NCI-H2171 treated with DMSO at 0.1 percent for 48 hours (cell line): ENCODE results near the gene SCAMP5.

Source experiments
- DNase-seq: peaks from one replicate; lab custom pipeline; 2025; lab: John Stamatoyannopoulos, UW

SCAMP5 gene

DNA sequence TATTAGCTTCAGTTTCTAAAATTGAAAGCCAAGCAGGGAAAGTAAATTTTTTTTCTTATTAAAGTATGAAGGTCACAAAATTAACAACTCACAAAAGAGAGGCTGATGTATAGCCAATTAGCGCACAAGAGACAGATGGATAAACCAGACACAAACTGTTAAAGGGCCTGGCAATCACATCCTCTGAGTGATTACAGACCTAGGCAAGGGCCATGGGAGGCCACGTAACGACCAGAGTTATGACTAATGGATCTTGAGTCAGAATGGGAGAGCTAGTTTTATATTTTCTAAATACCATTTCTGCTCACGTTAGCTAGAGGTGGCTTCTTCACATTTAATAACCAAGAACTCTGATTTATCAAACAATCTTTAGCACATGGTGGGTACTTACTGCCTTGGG lies 17.8 kb upstream of the SCAMP5 start:
- no peak for DNase-seq

DNA sequence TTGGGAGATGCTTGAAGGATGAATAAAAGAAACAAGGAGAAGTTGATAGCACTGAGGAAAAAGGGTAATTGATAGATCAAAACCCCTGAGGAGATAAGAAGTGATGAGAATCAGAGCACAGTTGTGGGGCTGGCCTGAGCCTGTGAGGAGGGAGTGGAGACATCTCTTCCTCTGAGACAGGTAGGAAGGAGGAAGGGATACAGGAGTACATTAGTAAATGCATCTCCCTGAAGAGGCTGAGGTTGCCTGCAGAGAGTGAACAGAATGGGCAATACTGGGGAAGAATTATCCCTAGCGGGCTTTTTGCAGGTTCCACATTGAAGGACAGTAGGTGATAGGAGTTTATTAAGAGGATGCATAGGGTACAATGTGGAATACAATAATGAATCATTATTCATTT lies 17.3 kb upstream of the SCAMP5 start:
- DNase-seq: no peak

DNA sequence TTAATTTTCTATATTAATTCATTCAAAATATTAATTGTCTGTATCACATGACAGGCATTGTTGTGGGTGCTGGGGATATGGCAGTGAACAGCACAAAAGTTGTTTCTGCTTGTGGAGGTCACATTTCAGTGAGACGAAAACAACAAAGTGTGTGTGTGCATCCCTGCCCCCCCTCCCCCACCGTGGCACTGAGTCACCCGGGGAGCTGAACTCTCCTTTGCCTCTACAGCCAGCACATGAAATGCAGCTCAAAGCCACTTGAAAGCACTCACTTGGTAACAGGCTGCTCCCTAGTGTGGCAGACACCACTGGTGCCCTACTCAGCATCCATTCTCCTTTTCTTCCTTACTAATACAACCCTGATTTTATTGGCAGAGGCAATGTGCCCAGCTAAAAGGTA lies 16.9 kb upstream of the SCAMP5 start:
- no peak for DNase-seq

DNA sequence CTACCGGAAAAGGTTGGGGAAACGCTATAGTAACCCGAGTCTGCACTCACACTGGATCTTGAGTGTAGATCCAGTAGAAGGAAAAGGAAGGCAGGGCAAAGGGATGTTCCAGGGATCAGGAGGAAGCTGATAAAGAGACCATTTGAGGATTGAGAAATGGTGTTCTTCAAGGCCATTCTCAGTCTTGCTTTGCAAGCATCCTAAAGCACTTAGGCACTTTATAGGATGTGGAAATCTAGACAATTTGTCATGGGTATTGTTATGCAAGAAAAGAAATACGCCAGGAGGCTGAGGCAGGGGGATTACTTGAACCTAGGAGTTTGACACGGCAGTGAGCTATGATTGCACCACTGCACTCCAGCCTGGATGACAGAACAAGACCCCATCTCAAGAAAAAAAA lies 13.2 kb upstream of the SCAMP5 start:
- DNase-seq: no peak

DNA sequence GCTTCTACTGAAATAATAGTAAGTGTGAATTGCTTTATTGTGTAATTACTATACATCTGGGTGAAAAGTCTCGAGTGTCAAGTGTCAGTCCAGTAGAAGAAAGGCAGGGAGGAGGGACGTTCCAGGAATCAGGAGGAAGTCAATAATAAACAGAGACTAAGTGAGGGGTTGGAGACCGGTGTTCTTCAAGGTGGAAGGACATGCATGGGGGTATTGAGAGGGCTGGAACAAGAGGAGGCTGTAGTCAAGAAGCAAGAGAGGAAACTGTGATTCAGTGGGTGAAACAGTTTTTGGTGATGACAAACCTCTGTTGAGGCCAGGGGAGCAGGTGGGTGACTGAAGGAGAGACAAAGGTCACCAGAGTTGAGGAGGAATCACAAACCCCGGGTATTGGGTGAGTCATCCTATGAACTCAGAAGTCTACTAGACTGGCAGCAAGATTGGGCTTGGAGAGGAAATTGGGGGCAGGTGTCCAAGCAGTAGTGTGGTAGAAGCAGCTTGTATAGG lies 11.6 kb upstream of the SCAMP5 start:
- DNase-seq: no peak

DNA sequence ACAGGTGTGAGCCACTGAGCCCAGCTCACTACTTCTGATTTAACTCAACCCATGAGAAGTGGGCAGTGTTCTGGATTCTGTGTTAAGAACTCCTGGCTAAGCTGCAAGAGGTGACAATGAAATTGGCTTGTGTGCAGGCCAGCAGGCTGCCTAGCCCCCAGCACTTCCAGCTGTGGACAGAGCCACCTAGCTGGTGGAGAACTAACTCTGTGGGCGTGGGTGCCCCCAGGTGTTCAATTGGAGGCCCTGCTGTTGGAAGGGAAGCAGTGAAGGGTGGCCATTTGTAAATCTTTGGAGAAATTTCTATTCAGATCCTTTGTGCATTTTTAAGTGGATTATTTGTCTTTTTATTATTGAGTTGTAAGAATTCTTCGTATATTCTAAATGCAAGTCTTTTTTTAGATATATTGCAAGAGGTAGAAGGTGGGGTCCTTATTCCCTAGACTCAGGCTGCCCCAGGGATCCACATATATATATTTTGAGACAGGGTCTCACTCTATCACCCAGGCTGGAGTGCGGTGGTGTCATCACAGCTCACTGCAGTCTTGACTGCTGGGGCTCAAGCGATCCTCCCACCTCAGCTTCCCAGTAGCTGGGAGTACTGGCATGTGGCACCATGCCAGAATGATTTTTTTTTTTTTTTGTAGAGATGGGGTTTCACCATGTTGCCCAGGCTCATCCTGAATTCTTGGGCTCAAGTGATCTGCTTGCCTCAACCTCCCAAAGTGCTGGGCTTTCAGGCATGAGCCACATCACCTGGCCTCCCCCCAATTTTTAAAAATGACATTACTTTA lies 7.2 kb upstream of the SCAMP5 start:
- peak; percentile 36 for DNase-seq

DNA sequence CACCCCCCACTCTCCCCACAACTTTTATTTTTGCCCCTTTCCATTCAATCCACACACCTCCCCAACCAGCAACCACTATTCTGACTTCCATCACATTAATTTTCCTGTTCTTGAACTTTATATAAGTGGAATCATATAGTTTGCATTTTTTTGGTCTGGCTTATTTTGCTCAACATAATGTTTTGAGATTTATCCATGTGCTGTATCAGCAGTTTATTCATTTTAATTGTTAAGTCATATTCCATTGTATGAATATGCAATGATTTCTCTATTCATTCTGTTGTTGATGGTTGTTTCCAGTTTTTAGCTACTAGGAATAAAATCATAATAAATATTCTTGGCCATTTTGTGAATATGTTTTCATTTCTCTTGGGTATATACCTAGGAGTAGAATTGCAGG lies 5.8 kb upstream of the SCAMP5 start:
- no peak for DNase-seq

DNA sequence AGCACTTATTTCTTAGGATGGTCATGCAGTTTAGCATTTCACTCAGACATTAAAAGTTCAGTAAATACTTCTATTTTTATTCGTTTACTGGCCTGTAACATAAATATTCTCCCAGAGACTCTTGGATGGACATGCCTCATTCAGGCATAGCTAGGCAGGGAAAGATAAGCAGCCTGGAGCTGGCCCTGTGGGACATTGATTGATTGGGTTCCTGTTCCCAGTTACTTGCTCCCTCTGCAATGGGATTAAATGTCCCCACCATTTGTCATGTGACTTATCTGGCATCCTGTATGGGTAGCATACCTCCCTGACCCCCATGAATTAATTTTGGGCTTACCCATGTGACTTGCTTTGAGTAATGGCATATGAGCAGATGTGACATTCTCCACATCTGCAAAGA lies 2.7 kb upstream of the SCAMP5 start:
- DNase-seq: no peak

DNA sequence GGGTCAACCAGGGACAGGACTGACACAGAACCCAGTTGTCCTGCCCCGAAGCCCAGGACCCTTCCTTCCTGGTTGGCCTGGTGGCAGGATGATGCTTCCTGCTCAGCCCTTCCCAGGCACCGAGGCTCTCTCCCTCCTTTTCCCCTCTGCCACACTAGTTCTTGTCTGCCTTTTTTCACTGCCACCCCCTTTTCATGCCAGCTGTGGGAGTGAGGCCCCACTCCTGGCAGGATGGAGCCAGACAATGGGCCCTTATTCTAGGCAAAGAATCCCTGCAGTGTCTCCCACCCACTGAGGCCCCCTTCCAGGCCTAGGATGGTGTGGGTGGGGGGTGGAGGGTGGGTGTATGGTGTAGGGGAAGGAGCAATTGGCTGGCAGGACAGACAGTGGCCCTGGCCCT lies 1.1 kb upstream of the SCAMP5 start:
- no peak for DNase-seq

DNA sequence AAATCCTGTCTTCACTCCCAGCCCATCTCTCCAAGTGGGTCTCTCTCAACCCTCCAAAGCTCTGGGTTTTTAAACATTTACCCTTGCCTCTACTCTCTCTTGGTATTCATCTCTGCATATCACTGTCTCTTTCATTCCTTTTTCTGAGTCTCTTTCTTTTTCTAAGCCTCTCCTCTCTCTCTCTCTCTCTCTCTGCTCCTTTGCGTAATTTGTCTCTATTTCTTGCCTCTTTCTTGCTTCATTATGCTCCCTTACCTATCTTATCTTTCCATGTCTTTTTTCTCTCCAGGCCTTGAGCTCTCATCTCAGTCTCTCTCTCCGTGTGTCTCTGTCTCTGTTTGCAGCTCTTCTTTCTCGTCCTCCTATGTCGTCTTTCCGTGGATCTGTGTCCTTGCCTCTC lies 678 bp upstream of the SCAMP5 start:
- DNase-seq: no peak

DNA sequence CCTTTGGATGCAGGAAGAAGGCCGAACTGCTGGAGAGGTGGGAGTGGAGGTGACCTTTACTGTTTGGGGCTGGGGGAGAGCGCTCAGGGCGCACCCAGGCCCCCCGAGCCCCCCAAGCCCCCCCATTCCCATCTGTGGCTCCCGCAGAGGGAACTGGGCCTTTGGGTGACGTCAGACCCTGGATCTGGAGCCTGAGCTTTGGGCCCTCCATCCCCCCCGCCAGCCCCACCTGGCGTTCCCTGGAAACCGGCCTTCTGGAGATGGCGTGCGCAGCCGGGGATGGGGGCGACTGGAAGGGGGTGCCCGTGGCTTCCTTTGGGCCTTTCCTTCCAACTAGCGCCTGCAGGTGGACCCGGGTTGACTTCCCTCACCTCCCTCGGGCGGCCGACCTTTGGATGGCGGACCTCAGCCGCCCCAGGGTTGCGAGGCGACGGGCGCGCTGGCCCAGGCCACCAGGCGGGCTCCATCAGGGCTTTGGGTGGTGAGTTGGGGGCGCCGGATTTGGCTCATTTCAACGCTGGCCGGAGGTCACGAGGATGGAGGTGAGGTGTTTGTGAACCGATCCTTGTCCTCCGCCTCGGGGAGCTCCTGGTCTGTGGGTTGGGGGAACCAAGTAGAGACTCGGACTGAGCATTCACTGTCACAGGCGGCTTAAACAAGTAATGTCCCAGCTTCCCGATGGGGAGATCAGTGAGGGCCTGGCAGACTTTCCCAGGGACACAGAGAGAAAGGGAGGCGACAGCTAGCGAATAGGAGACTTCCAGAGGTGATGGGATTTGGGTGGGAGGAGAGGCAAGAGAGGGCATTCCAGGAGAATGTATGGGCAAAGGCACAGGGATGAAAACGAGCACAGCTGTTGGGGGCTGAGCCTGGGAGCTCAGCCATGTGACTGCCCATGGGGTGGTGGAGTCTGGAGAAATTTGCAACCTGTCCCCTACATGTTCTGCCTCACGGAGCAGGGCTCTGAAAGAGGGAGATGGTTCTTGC lies 709 bp downstream of the SCAMP5 start:
- DNase-seq: peak; percentile 81

DNA sequence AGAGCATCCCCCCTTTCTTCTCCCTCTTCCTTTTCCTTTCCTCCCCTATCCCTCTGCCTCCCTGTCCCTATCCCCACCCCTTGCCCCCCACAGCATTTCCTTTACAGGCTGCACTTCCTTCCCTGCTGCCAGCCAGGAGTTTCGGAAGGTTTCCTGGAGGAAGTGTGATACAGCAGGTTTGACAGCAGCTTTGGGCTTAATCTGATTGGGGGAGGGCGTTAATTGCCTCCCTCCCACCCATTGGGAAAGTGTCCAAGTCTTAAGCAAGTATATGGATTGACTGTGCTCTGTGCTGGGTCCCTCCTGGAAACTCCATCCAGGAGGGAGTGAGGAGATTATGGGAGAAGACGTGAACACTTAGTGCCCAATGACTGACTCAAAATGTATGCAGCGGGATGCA lies 1.8 kb downstream of the SCAMP5 start:
- DNase-seq: no peak

DNA sequence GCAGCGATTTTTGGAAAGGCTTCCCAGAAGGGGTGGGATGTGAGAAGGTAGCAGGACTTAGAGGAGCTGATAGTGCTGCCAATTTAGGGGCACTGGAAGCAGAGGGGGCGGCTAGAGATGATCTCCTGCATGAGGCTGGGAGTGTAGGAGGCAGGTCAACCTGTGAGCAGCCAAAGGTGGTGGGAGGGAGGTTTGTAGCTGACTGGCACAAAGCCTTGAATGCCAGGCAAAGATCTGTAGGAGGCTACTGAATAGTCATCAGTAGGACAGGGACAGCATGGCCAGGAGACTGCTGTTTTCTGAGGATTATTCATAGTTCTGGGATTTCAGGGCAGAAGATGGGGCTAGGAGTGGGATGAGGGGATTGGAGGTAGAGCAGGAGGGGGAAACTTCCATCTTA lies 2.2 kb downstream of the SCAMP5 start:
- no peak for DNase-seq

DNA sequence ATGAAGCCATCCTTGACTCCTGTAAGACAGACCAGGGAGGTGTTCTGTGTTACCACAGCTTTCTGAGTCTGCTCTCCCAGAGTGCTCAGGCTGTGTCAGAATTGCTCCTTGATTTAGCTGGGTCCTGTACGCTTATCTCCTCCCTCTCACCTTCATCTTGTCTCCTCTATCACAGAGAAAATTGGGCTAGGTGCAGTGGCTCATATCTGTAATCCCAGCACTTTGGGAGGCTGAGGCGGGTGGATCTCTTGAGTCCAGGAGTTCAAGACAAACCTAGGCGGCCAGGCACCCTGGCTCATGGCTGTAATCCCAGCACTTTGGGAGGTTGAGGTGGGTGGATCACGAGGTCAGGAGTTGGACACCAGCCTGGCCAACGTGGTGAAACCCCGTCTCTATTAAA lies 5.9 kb downstream of the SCAMP5 start:
- DNase-seq: no peak

DNA sequence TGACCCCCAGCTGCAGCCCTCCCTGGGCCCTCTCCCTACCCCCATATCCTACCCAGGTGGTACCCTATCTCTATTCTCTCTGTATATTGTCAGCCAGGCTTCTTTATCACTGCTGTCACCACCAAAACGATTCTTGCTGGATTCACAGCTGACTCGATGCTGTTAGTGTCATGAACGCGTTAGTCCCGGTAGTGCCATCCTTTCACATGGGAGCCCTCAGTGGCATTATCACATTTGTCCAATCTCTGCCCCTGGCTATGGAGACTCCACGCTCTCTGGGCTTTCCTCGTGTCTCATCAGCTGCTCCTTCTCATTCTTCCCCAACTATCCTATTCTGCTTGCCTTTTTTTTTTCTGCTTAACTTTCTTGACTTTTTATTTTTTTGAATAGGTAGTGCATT lies 7.0 kb downstream of the SCAMP5 start:
- DNase-seq: no peak

DNA sequence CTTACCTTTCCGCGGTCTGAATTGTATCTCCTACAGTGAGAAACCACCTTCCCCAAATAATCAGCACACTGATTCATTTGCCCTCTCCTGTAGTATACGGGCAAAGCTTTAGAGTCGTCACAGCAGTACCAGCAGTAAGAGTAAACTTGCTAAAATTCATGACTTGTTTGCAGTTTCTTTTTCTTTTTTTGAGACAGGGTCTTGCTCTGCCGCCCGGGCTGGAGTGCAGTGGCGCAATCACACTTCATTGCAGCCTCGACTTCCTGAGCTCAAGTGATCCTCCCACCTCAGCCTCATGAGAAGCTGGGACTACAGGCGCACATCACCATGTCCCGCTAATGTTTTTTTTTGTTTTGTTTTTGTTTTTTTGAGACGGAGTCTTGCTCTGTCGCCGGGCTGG lies 11.9 kb downstream of the SCAMP5 start:
- no peak for DNase-seq

DNA sequence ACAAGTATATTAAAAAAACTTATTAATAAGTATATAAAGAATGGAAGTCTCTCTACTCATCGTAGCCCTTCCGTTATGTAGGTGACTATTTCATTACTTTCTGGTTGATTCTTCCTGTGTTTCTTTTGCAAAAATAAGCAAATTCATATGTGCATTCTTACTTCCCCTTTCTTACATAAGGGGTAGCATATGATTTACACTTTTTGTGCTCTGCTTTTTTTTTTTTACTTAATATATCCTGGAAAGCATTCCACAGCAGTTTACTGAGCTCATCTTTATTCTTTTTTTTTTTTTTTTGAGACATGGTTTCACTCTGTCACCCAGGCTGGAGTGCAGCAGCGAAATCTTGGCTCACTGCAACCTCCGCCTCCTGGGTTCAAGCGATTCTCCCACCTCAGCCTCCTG lies 12.9 kb downstream of the SCAMP5 start:
- no peak for DNase-seq

DNA sequence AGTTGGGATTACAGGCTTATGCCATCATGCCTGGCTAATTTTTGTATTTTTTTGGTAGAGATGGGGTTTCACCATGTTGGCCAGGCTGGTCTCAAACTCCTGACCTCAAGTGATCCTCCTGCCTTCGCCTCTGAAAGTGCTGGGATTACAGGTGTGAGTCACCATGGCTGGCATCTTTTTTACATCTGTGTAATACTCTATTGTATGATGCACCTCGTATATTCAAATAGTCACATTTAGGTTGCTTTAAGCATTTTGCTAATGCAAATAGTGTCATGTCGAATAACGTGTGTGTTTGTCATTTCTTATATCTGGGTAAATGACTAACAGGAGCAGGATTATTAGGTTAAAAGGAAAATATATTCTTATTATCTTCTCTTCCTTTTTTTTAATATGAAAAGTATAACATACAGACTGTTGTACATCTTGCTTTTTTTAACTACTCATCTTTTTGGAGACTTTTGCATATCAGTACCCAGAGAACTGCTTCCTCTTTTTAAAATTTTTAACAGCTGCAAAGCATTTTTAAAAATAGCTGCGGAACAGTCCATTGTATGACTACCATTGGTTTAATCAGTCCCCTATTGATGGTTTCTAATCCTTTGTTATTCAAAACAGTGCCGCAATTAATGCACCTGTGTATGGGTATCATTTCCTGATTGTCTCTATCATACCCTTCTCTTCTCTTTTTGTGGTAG lies 13.4 kb downstream of the SCAMP5 start:
- no peak for DNase-seq

DNA sequence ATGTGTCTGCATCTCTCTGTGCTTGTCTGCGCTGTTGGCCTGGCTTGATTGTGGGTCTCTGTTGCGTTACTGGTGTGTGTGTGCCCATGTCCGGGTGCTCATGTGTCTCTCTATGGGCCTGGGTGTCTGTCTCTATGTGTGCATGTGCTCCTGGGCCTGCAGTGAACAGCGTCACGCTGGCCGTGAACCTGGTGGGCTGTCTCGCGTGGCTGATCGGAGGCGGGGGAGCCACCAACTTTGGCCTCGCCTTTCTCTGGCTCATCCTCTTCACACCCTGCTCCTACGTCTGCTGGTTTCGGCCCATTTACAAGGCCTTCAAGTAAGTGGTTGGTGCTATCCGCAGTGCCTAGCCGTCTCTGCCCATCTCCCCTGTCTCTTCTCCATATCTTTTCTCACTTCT lies 21.1 kb downstream of the SCAMP5 start:
- DNase-seq: no peak

DNA sequence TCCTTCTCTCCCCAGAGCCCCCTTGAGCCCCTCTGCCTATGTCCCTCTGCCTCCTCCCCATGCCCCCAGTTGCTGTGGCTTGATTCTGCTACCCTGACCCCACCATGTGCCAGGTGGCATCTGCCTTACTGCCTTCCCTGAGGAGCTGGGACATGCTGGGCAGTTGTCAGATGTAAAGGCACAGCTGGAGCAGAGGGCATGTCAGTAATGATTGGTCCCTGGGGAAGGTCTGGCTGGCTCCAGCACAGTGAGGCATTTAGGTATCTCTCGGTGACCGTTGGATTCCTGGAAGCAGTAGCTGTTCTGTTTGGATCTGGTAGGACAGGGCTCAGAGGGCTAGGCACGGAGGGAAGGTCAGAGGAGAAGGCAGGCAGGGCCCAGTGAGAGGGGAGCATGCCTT lies 24.6 kb downstream of the SCAMP5 start:
- no peak for DNase-seq

DNA sequence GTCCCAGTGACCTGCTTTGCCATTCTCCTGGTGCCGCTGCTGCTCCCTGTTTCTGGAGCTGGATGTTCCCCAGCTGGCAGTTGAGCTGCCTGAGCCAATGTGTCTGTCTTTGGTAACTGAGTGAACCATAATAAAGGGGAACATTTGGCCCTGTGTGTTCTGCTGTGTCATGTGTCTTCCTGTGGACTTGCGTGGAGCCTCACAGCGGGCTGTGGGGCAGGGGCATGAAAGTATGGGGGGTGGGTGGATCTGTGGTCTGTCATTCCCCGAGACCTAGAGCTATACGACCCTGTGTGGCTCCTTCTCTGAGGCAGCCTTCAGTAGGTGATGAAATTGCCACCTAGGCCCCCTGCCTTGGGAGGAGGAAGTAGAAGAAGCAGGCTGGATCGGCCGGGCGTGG lies 26.0 kb downstream of the SCAMP5 start:
- DNase-seq: no peak

DNA sequence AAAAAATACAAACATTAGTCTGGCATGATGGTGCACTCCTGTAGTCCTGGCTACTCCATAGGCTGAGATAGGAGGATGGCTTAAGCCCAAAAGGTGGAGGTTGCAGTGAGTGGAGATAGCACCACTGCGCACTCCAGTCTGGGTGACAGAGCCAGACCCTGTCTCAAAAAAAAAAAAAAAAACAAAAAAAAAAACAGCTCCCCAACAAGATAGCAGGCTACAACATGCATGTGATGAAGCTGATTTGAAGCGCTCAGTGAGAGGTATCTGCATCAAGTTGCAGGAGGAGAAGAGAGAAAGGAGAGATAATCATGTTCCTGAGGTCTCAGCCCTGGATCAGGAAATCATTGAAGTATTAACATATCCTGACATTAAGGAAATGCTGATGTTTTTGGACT lies 27.4 kb downstream of the SCAMP5 start:
- no peak for DNase-seq
